Panc1 (cell line): ENCODE results near the gene MYB. TPM values are rescaled to one million over a fixed set of nuclear protein-coding genes. Genes with fewer than 3 reads are reported as not detected.

Source experiments
- ATAC-seq: fragments of 200-7000 bp; cut with Tn5 transposase; 2 replicates; pipeline ENCODE4 v1.9.1; 2020; ENCODE audit warnings: mild to moderate bottlenecking, moderate library complexity
- BruUV-seq: library from RNA; stranded (reverse); fragments of 400-500 nt; replicated peaks from 2 replicates; lab custom pipeline; 2021; lab: Mats Ljungman, UMichigan
- CTCF ChIA-PET: fragments of 300-600 bp; sonication (Branson Sonifier 250); formaldehyde crosslinking; loops from one replicate; lab custom pipeline; 2022; ENCODE audit warnings: antibody characterized with exemption; lab: Charles Lee
- POLR2A ChIA-PET: fragments of 300-600 bp; sonication (Branson Sonifier 250); formaldehyde crosslinking; loops from one replicate; lab custom pipeline; 2022; ENCODE audit warnings: antibody characterized with exemption; lab: Charles Lee
- DNase-seq: peaks from one replicate; pipeline ENCODE4 v3.0.0-alpha.2; 2010; ENCODE audit warnings: low read depth, low spot score
- H3K27ac ChIP-seq: 2 replicates; pipeline ENCODE4 v1.5.1; 2011; ENCODE audit warnings: mild to moderate bottlenecking, low read length, inconsistent platforms
- H3K27me3 ChIP-seq: fragments of 200-500 bp; sonication (Bioruptor generic); 2 replicates; pipeline ENCODE4 v1.6.0; 2014; ENCODE audit warnings: low read length, inconsistent platforms; ENCODE audit not compliant: control insufficient read depth, insufficient read depth
- H3K36me3 ChIP-seq: fragments of 200-500 bp; sonication (Bioruptor generic); 2 replicates; pipeline ENCODE4 v1.5.1; 2014; ENCODE audit warnings: inconsistent platforms, mild to moderate bottlenecking, low read length, moderate library complexity; ENCODE audit not compliant: control insufficient read depth, insufficient read depth
- H3K4me1 ChIP-seq: 2 replicates; pipeline ENCODE4 v1.5.1; 2011; ENCODE audit warnings: inconsistent platforms, mild to moderate bottlenecking, low read length, moderate library complexity; ENCODE audit not compliant: control insufficient read depth, insufficient read depth
- H3K4me3 ChIP-seq, 2 experiments: 2 replicates each; pipeline ENCODE4 v1.5.1; 2011 to 2012; ENCODE audit warnings: low read depth in 2 of 2, low read length in 2 of 2, mild to moderate bottlenecking in 2 of 2, inconsistent platforms in 1 of 2, moderate library complexity in 1 of 2
- H3K9me3 ChIP-seq: fragments of 200-500 bp; sonication (Bioruptor generic); 2 replicates; pipeline ENCODE4 v1.5.1; 2014; ENCODE audit warnings: low read depth, mild to moderate bottlenecking, inconsistent platforms, low read length, moderate library complexity; ENCODE audit not compliant: control insufficient read depth, insufficient read depth
- POLR2AphosphoS5 ChIP-seq: IDR thresholded peaks from 2 replicates; pipeline ENCODE4 v1.6.1; 2012; ENCODE audit warnings: mild to moderate bottlenecking, low read depth, low read length, moderate library complexity
- SIN3A ChIP-seq: IDR thresholded peaks from 2 replicates; pipeline ENCODE4 v1.6.1; 2012; ENCODE audit warnings: low read depth, mild to moderate bottlenecking, low read length, moderate library complexity, borderline replicate concordance; ENCODE audit not compliant: insufficient read depth
- TCF7L2 ChIP-seq: IDR thresholded peaks from 2 replicates; pipeline ENCODE4 v1.6.1; 2011; ENCODE audit warnings: mild to moderate bottlenecking, low read depth, low read length, inconsistent platforms
- in situ Hi-C: cut with HindIII; loops from 2 replicates; pipeline ENCODE4 v1.10.0; 2016; ENCODE audit warnings: low sequenced_read_pairs, low pct_unique_long_range_greater_than_20kb
- intact Hi-C: fragments of 100-400 bp; cut with micrococcal nuclease; formaldehyde crosslinking; loops from one replicate; pipeline ENCODE4 v1.10.0; 2022; ENCODE audit not compliant: unreplicated experiment
- total RNA-seq: library from RNA; stranded (reverse); gene quantifications from one replicate; pipeline ENCODE4 v1.2.1, GENCODE V29; 2021; ENCODE audit not compliant: unreplicated experiment
- TF ChIP-seq, protein P1 (sequence below), 2 experiments: IDR thresholded peaks; 2 replicates each; pipeline ENCODE4 v1.6.1; 2011 to 2012; ENCODE audit warnings: low read depth in 2 of 2, control low read depth in 1 of 2, low read length in 1 of 2, mild to moderate bottlenecking in 1 of 2, moderate library complexity in 1 of 2; ENCODE audit not compliant: insufficient read depth in 1 of 2
- TF ChIP-seq, protein P2 (sequence below): fragments of 450-650 bp; IDR thresholded peaks from 2 replicates; pipeline ENCODE4 v1.5.1; 2017; ENCODE audit warnings: mild to moderate bottlenecking

The MYB gene
- total RNA-seq, 1 experiment from 2014 or later: 1.3 TPM

DNA sequence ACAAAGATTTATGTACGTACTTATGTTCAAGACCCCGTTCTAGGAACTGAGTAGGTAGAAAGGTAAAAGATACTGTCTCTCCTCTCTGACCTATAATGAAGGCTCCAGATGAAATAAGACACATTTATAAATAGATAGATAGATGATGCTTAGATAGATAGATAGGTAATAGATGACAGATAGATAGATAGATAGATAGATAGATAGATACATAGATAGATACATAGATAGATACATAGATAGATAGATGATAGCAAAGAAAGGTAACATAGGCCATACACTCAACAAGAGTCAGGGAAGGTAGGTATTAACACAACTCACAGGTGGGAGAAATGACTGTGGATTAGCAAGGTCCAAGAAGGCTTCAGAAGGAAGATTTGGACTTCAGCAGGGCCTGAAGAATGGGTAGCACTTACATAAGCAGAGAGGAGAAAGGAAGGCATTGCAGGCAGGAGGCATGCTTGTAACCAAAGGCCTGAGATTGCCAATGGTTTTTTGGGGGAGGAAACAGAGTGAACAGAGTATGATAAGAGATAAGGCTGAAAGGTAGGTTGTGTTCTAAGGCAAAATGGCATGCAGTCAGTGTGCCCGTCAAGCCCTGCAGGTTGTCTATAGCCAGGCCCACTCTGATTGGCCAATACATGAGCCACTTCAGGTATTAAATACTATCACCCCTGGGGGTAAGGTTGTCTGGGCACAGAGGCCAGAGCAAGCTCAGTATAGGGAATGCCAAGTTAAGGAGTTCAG lies 7.7 kb upstream of the MYB start:
- no peaks in the 10 kb centered on the region for H3K36me3 ChIP-seq
- TF ChIP-seq TCF7L2 (no peak), POLR2AphosphoS5 (no peak), SIN3A (no peak)
- TF ChIP-seq, protein P1, sequence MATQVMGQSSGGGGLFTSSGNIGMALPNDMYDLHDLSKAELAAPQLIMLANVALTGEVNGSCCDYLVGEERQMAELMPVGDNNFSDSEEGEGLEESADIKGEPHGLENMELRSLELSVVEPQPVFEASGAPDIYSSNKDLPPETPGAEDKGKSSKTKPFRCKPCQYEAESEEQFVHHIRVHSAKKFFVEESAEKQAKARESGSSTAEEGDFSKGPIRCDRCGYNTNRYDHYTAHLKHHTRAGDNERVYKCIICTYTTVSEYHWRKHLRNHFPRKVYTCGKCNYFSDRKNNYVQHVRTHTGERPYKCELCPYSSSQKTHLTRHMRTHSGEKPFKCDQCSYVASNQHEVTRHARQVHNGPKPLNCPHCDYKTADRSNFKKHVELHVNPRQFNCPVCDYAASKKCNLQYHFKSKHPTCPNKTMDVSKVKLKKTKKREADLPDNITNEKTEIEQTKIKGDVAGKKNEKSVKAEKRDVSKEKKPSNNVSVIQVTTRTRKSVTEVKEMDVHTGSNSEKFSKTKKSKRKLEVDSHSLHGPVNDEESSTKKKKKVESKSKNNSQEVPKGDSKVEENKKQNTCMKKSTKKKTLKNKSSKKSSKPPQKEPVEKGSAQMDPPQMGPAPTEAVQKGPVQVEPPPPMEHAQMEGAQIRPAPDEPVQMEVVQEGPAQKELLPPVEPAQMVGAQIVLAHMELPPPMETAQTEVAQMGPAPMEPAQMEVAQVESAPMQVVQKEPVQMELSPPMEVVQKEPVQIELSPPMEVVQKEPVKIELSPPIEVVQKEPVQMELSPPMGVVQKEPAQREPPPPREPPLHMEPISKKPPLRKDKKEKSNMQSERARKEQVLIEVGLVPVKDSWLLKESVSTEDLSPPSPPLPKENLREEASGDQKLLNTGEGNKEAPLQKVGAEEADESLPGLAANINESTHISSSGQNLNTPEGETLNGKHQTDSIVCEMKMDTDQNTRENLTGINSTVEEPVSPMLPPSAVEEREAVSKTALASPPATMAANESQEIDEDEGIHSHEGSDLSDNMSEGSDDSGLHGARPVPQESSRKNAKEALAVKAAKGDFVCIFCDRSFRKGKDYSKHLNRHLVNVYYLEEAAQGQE (IDR thresholded peaks at IDR 0.05; ENCODE audit: insufficient read depth in 1 of 2, low read depth in 2 of 2, low read length in 1 of 2): no peak
- TF ChIP-seq, protein P2, sequence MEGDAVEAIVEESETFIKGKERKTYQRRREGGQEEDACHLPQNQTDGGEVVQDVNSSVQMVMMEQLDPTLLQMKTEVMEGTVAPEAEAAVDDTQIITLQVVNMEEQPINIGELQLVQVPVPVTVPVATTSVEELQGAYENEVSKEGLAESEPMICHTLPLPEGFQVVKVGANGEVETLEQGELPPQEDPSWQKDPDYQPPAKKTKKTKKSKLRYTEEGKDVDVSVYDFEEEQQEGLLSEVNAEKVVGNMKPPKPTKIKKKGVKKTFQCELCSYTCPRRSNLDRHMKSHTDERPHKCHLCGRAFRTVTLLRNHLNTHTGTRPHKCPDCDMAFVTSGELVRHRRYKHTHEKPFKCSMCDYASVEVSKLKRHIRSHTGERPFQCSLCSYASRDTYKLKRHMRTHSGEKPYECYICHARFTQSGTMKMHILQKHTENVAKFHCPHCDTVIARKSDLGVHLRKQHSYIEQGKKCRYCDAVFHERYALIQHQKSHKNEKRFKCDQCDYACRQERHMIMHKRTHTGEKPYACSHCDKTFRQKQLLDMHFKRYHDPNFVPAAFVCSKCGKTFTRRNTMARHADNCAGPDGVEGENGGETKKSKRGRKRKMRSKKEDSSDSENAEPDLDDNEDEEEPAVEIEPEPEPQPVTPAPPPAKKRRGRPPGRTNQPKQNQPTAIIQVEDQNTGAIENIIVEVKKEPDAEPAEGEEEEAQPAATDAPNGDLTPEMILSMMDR: no peak
- DNase-seq (no peak), ATAC-seq (no peak)
- no peak overlapping the region for H3K4me3 ChIP-seq
- CTCF ChIA-PET: no interaction called here
- no peaks in the 10 kb centered on the region for H3K4me1 ChIP-seq
- POLR2A ChIA-PET: no interaction called here
- intact Hi-C loops: no loop called here
- in situ Hi-C loops: no loop called here
- BruUV-seq: no TSS peak
- no peak overlapping the region for H3K27ac ChIP-seq
- H3K27me3 ChIP-seq: peaks cover 4% of the 10 kb centered on the region; the same call in 1 of the 2 replicates
- no peaks in the 10 kb centered on the region for H3K9me3 ChIP-seq

DNA sequence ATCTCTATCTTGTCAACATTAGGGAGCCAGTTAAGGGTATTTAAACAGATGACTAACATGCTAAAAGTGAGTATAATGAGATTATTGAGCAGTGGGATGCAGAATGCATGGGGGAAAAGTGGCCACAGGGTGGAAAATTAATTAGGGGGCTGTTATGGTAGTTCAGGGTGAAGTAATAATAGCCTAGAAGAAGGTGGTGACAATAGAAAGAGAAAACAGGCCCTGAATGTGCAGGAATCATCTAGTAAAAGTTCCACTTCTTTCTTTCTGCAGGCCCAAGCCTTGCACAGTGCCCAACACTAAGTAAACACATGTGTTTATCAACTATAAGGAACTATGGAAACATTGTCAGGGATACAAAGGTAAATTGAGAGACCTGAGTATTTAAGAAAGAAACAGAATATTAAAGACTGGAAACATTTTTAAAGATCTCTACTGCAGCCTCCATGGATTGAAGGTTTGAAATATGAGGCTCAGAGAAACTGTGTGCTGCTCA lies 7.1 kb upstream of the MYB start:
- H3K36me3 ChIP-seq: no peaks in the 10 kb centered on the region
- H3K9me3 ChIP-seq: no peaks in the 10 kb centered on the region
- DNase-seq (no peak), ATAC-seq (no peak)
- H3K4me3 ChIP-seq: no peak overlapping the region
- ChIA-PET CTCF (no interaction called here), POLR2A (no interaction called here)
- intact Hi-C loops: no loop called here
- H3K27me3 ChIP-seq: peaks cover 4% of the 10 kb centered on the region; the same call in 1 of the 2 replicates
- BruUV-seq: no TSS peak
- no peak for TF ChIP-seq POLR2AphosphoS5
- TF ChIP-seq, protein P1 (IDR thresholded peaks at IDR 0.05; ENCODE audit: insufficient read depth in 1 of 2, low read depth in 2 of 2, low read length in 1 of 2): no peak
- TF ChIP-seq TCF7L2: no peak
- TF ChIP-seq SIN3A: no peak
- TF ChIP-seq, protein P2: no peak
- no peak overlapping the region for H3K27ac ChIP-seq
- H3K4me1 ChIP-seq: no peaks in the 10 kb centered on the region
- in situ Hi-C loops: no loop called here
